ENCODE data around the gene CLGN.

CLGN gene

GRCh38 chr4:140382732-140383131 lies 44.7 kb downstream of the CLGN start:
- no peak for DNase-seq (ENCODE audit: low read depth)

- no peak for DNase-seq (ENCODE audit: low read depth)
Observed at GRCh38 chr4:140374130-140374477, 53.3 kb downstream of the CLGN start.

GRCh38 chr4:140373328-140374129 lies 53.9 kb downstream of the CLGN start, which contains the start of gene SCOC:
Gene SCOC, plus strand, starts transcription at chr4:140373646. Its CDS starts 5,525 bp downstream, at chr4:140379171.
- DNase-seq (ENCODE audit: low read depth), result peak; percentile 99

GRCh38 chr4:140372751-140373327 lies 54.6 kb downstream of the CLGN start:
- peak; percentile 0 for DNase-seq (ENCODE audit: low read depth)

- no peak for DNase-seq (ENCODE audit: low read depth)
Observed at GRCh38 chr4:140368686-140369085, 58.8 kb downstream of the CLGN start.

GRCh38 chr4:140367738-140368137 lies 59.7 kb downstream of the CLGN start:
- DNase-seq (ENCODE audit: low read depth), result peak; percentile 2

GRCh38 chr4:140363558-140363957 lies 63.9 kb downstream of the CLGN start:
- peak; percentile 8 for DNase-seq (ENCODE audit: low read depth)

GRCh38 chr4:140363051-140363450 lies 64.4 kb downstream of the CLGN start:
- DNase-seq (ENCODE audit: low read depth), result no peak

- no peak for DNase-seq (ENCODE audit: low read depth)
Observed at GRCh38 chr4:140361099-140361498, 66.3 kb downstream of the CLGN start.

- DNase-seq (ENCODE audit: low read depth), result peak; percentile 40
Observed at GRCh38 chr4:140359562-140360427, 67.7 kb downstream of the CLGN start.

- no peak for DNase-seq (ENCODE audit: low read depth)
Observed at GRCh38 chr4:140358281-140358680, 69.2 kb downstream of the CLGN start.

- no peak for DNase-seq (ENCODE audit: low read depth)
Observed at GRCh38 chr4:140357868-140358267, 69.6 kb downstream of the CLGN start.

GRCh38 chr4:140355288-140355687 lies 72.2 kb downstream of the CLGN start:
- DNase-seq (ENCODE audit: low read depth), result no peak

GRCh38 chr4:140353786-140354185 lies 73.7 kb downstream of the CLGN start:
- DNase-seq (ENCODE audit: low read depth), result no peak

- no peak for DNase-seq (ENCODE audit: low read depth)
Observed at GRCh38 chr4:140351093-140352075, 76.1 kb downstream of the CLGN start.

GRCh38 chr4:140349816-140350215 lies 77.6 kb downstream of the CLGN start:
- no peak for DNase-seq (ENCODE audit: low read depth)

GRCh38 chr4:140346136-140346535 lies 81.3 kb downstream of the CLGN start:
- DNase-seq (ENCODE audit: low read depth), result no peak

GRCh38 chr4:140344621-140345020 lies 82.8 kb downstream of the CLGN start:
- no peak for DNase-seq (ENCODE audit: low read depth)

GRCh38 chr4:140344101-140344500 lies 83.3 kb downstream of the CLGN start:
- no peak for DNase-seq (ENCODE audit: low read depth)

GRCh38 chr4:140343303-140343702 lies 84.1 kb downstream of the CLGN start:
- DNase-seq (ENCODE audit: low read depth), result no peak

- no peak for DNase-seq (ENCODE audit: low read depth)
Observed at GRCh38 chr4:140342620-140343019, 84.8 kb downstream of the CLGN start.

All from GM04504 (cell line).